Fibroblast of mammary gland (primary cell): Measurements from ENCODE around the gene ANAPC2.

Experiments
- DNase-seq: peaks from one replicate; pipeline ENCODE4 v3.0.0-alpha.2; 2010; ENCODE audit warnings: low read depth
- H3K4me3 ChIP-seq: 2 replicates; pipeline ENCODE4 v1.5.1; 2011; ENCODE audit warnings: low read depth, mild to moderate bottlenecking, low read length, moderate library complexity; ENCODE audit not compliant: control insufficient read depth
- CTCF ChIP-seq: conservative IDR thresholded peaks from 2 replicates; pipeline ENCODE4 v1.5.1; 2011; ENCODE audit warnings: low read depth, low read length, inconsistent platforms; ENCODE audit not compliant: control insufficient read depth, insufficient read depth

The ANAPC2 gene

GRCh38 chr9:137173796-137174664 is 14.3 kb downstream of the ANAPC2 start:
- no peak for TF ChIP-seq CTCF
- no peak for DNase-seq
- H3K4me3 ChIP-seq, result no peak overlapping the region

DNA sequence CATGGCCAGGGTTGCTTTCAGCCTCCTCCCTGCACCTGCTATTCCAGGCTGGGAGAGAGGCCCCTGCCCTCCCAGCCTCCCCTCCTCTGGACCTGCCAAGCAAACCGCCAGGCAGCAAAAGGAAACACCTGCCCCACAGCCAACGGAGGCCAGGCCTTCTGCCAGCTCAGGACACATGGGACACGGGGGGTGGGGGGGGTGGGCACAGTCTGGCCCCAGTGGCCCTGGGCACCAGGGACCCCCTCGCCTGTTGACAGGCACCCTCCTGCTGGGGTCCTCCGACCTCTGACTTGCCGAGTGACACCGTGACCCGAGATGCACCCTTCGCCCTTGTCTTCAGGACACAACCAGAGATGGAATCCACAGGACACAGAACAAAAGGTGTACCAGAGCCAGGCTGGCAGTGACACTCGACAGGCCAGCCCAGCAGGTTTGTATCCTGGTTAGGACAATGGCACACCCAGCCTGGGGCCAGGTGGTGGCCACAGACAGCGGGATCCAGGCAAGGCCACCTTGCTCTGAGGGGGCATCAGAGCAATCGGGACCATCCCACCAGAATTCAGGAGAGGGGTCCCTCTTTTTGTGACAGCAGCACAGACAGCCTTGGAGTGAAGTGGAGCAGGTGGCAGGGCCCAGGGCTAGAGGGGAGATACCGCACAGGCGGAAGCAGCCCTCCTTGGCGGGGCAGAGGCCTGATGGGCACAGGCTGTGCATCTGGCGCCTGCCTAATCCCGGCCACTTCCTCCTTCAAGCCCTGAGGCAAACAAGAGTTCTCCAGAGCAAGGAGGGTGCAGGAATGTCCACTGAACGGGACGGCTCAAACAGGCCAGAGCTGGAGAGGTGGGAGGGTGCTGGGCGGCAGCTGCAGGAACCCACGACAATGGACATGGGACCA is 15.2 kb downstream of the ANAPC2 start:
- no peak overlapping the region for H3K4me3 ChIP-seq
- DNase-seq, result no peak
- no peak for TF ChIP-seq CTCF

DNA sequence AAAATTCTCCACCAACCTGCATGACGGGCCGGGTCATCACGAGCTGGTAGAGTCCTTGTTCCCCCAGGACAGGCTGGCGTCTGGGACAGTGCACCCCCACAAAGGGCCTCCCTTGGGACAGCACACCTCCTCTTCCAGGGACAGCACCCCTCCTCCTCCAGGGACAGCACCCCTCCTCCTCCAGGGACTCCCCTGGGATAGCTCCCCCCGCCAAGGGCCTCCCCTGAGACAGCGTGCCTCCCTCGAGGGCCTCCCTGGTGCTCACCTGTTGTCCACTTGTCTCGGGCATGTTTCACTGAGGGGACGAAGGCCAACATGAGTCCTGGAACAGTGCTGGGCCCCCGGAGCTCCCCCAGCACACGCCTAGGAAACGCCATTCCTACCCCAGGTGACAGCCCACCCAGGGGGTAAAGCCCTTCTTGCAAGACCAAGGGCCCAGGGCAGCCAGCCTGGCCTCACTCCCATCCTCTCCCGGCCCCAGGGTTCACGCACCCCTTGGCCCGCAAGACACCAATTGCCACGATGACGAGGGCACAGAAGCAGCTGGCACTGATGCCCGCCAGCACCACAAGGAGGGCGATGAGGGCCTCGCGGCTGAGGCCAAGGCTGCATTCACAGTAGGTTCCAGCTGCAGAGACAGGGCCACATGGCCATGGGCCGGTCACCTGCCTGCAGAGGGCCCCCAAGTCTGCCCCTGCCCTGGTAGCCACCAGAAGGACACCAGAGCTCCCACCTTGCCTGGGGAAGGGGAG is 17.0 kb downstream of the ANAPC2 start:
- no peak for TF ChIP-seq CTCF
- no peak overlapping the region for H3K4me3 ChIP-seq
- no peak for DNase-seq

GRCh38 chr9:137170486-137171148 is 17.7 kb downstream of the ANAPC2 start:
- no peak for TF ChIP-seq CTCF
- H3K4me3 ChIP-seq, result no peak overlapping the region
- DNase-seq, result no peak

DNA sequence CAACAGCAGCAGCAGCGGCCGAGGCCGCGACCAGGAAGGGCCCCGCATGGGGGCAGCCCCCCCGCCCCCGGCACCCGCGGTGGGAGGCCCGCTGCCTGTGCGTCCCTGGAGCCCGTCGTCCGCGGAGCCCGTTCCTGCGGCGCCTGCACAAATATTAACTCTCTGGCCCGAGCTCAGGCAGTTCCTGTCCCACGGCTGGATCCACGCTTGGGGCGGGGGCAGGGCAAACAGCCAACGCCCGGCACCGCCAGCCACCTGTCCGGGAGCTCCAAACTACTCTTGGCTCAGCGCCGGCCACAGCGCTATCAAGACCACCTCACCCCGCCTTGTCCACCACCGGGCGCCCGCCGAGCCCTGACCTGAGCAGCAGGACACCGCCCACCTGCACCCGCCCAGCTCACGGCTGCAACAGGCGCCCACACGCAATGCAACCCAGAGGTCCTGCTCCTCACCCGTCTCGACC is 18.4 kb downstream of the ANAPC2 start, which contains the start of gene LRRC26:
TSS of gene LRRC26 (minus strand) at position 156 of the 463 bp plus-strand sequence. CDS start at position 48, 108 bp downstream.
- DNase-seq, result no peak
- TF ChIP-seq CTCF, result no peak
- no peak within 1 kb of the TSS for H3K4me3 ChIP-seq
